AG04450 (cell line): ENCODE results near the gene CPPED1. TPM values are rescaled to one million over a fixed set of nuclear protein-coding genes. Genes with fewer than 3 reads are reported as not detected.

Source experiments
- CTCF ChIA-PET: fragments of 300-600, 350-600 bp; formaldehyde crosslinking; extraction: SDS; loops from one replicate; lab custom pipeline; 2022; ENCODE audit warnings: antibody characterized with exemption, inconsistent platforms; lab: Charles Lee
- POLR2A ChIA-PET: fragments of 350-600 bp; formaldehyde crosslinking; extraction: SDS; loops from one replicate; lab custom pipeline; 2021; ENCODE audit warnings: antibody characterized with exemption, inconsistent platforms; lab: Yijun Ruan, JAX
- DNase-seq: peaks from one replicate; pipeline ENCODE4 v3.0.0-alpha.2; 2011; ENCODE audit warnings: low read depth, low spot score
- H3K27ac ChIP-seq: one replicate; pipeline ENCODE4 v1.5.1; 2012; ENCODE audit warnings: low read depth, low read length, control low read depth
- H3K27me3 ChIP-seq: one replicate; pipeline ENCODE4 v1.6.0; 2012; ENCODE audit warnings: low read length; ENCODE audit not compliant: control insufficient read depth, insufficient read depth
- H3K4me3 ChIP-seq: 2 replicates; pipeline ENCODE4 v1.5.1; 2011; ENCODE audit warnings: mild to moderate bottlenecking, low read depth, low read length, control low read depth
- H3K9me3 ChIP-seq: 2 replicates; pipeline ENCODE4 v1.5.1; 2012; ENCODE audit warnings: low read length; ENCODE audit not compliant: control insufficient read depth, insufficient read depth
- polyA plus RNA-seq: library from polyadenylated mRNA; depleted of rRNA; stranded (reverse); fragments of >200 nt; gene quantifications from 2 replicates; pipeline ENCODE4 v1.2.3, GENCODE V29; 2011
- TF ChIP-seq, protein P1 (sequence below): IDR thresholded peaks from 2 replicates; pipeline ENCODE4 v1.5.1; 2011; ENCODE audit warnings: low read depth, low read length, control low read depth, inconsistent platforms

The CPPED1 gene
- polyA plus RNA-seq, 1 experiment: 7.7 TPM

DNA sequence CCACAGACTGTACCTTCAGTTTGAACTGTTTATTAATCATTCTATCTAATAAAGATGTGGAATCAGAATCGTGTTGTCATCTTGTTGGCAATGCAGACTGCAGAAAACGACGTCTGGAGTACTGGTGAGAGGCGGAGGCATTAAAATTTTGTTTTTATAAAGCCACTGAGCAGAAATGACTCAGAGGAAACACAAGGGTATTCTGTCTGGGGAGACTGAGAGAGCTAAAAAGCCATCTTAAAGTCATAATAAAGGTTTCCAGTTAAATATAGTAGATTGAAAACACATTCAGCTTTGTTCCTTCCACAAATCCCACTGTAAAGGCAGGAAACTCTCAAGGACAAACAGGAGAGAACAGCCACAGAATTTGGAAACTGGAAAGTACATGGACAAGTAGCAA is 74.2 kb downstream of the CPPED1 start:
- no peak overlapping the region for H3K4me3 ChIP-seq
- H3K27me3 ChIP-seq: no peaks in the 10 kb centered on the region
- TF ChIP-seq, protein P1, sequence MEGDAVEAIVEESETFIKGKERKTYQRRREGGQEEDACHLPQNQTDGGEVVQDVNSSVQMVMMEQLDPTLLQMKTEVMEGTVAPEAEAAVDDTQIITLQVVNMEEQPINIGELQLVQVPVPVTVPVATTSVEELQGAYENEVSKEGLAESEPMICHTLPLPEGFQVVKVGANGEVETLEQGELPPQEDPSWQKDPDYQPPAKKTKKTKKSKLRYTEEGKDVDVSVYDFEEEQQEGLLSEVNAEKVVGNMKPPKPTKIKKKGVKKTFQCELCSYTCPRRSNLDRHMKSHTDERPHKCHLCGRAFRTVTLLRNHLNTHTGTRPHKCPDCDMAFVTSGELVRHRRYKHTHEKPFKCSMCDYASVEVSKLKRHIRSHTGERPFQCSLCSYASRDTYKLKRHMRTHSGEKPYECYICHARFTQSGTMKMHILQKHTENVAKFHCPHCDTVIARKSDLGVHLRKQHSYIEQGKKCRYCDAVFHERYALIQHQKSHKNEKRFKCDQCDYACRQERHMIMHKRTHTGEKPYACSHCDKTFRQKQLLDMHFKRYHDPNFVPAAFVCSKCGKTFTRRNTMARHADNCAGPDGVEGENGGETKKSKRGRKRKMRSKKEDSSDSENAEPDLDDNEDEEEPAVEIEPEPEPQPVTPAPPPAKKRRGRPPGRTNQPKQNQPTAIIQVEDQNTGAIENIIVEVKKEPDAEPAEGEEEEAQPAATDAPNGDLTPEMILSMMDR: no peak
- POLR2A ChIA-PET: no interaction called here
- CTCF ChIA-PET: no interaction called here
- DNase-seq: no peak
- H3K27ac ChIP-seq: no peak overlapping the region
- peaks cover 34% of the 10 kb centered on the region for H3K9me3 ChIP-seq

DNA sequence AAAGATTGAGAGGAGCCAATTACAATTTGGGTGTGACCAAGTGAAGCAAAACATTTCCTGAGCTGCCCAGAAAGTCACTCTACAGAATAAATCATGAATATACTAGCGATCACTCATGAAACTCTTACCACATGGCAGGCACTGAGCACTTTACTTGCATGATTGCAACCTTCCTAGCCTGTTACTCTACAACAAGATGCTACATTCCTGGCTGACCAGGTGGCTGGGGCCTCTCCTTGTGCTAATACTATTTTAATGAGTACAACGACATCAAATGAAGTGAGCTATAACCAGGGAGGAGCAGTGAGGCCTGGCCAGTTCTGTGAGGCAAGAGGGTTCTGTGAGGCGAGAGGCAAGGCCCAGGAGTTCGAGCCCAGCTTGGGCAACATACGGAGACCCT is 75.2 kb downstream of the CPPED1 start:
- H3K27me3 ChIP-seq: no peaks in the 10 kb centered on the region
- TF ChIP-seq, protein P1: no peak
- H3K9me3 ChIP-seq: peaks cover 34% of the 10 kb centered on the region
- no peak for DNase-seq
- H3K27ac ChIP-seq: no peak overlapping the region
- ChIA-PET POLR2A (no interaction called here), CTCF (no interaction called here)
- H3K4me3 ChIP-seq: no peak overlapping the region

DNA sequence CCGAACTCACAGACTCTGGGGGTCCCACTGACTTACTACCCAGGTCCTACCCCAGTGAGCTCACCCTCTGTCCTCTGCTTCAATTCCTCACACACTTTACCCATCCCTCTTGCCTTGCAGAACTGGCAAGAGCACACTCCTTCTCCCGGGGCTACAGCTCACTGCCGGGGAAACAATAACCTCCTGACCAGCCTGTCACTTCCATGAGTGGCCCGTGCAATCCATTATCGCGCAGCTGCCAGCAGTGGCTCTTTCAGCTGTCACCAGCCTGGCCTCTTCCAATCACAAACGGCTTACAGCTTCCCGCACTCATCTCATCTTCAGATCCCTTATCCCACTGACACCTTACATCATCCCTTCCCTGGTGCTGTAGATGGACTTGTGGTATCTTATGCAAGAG is 79.5 kb downstream of the CPPED1 start:
- CTCF ChIA-PET: no interaction called here
- Histone ChIP-seq H3K27ac (no peak overlapping the region), H3K4me3 (no peak overlapping the region), H3K9me3 (peaks cover 24% of the 10 kb centered on the region), H3K27me3 (no peaks in the 10 kb centered on the region)
- TF ChIP-seq, protein P1: no peak
- DNase-seq: no peak
- POLR2A ChIA-PET: no interaction called here

DNA sequence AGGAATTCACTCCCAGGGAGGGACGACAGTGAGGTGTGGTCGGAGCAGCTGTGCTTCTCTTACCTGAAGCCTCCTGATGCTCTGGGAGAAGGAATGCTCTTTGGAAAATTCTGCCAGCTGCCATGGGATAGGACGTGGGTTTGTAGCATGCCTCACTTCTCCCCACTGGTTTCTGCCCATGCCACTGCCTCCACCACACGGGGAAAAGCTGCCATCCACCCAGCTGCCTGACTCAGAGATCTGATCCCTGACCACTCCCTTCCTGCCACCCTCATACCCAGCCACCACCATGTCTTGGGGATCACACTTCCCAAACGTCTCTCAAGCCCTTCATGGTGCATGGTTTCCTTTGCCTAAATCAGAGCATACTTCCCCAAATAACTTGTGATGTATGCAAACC is 80.0 kb downstream of the CPPED1 start:
- ChIA-PET CTCF (no interaction called here), POLR2A (no interaction called here)

DNA sequence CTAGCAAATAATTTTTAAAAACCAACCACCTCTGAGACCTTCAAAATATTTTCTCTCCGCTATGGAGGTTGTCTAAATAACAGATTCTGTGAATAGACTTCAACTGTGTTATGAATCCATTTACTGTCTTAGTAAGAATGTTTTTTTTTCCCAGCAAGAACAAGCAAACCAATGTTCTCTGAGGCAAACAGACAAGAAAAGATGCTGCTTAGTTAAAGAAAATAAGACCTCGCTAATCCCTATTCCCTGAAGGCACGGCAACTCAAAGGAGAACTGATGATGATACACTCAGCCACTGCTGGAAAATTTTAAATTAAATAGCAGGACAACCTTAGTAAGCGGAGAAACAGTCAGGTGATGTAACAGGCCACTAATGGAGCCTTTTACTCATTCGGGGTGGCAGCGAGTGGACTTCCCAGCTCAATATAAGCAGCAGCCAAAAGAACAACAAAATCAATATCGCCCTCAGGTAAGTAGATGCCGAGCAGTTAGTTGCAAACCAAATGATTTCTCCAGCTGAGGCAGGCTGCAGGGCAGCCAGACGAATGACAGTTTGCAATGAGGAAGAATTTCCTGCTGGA is 81.8 kb downstream of the CPPED1 start:
- Histone ChIP-seq H3K9me3 (peaks cover 43% of the 10 kb centered on the region), H3K27me3 (no peaks in the 10 kb centered on the region), H3K4me3 (no peak overlapping the region), H3K27ac (no peak overlapping the region)
- TF ChIP-seq, protein P1: no peak
- no peak for DNase-seq
- ChIA-PET CTCF (no interaction called here), POLR2A (no interaction called here)

More for the DNA sequence above, 80.0 kb downstream of the CPPED1 start:
- Histone ChIP-seq H3K9me3 (peaks cover 29% of the 10 kb centered on the region), H3K4me3 (no peak overlapping the region), H3K27me3 (no peaks in the 10 kb centered on the region), H3K27ac (no peak overlapping the region)
- no peak for DNase-seq
- TF ChIP-seq, protein P1: no peak
